HG02588 (cell line): ENCODE results near the gene AHRR.
"Not testable (repeated sequence)": the region's sequence is repeated elsewhere in the genome, so short reads cannot be mapped to it uniquely, and the experiment has no call there.

ENCODE experiments used
- ATAC-seq: cut with Tn5 transposase; IDR thresholded peaks from one replicate; pipeline ENCODE4 v1.9.1; 2021; ENCODE audit warnings: mild to moderate bottlenecking, moderate library complexity; ENCODE audit not compliant: unreplicated experiment

AHRR gene

DNA sequence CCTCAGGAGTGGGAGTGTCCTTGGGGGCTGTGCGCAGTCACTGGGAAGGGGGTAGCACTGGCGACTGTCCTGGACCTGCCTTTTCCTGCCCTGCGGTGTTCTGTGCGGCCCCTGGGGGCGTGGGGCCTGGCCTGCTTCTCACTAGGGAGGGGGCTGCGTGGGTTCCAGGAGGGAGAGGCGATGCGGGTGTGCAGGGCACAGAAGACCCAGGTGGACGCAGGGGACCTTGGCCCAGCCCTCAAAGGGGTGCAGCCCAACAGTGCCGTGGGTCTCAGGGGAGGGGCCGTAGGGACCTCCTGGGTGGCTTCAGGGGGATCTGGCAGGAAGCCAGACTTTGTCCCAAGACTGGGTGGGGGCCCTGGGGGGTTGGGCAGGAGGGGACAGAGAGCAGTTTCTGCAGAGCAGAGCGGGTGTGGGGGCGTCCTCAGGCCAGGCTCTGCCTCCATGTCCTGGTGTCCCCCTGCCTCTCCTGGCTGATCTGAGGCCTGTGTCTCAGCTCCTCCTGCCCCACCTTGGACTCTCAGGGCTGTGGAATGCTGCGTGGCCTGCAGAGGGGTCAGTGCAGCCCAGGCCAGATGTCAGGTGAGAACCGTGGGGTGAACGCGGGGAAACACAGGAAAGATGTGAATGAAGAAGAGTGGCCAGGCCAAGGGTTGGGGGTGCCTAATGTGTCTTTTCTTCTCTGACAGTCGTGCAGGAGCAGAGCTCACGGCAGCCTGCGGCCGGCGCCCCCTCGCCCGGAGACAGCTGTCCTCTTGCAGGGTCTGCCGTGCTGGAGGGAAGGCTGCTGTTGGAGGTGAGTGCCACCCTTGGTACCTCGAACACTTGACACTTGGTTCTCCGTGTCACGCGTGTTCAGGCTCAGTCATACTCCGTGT lies 54.6 kb downstream of the AHRR start:
- no peak for ATAC-seq

DNA sequence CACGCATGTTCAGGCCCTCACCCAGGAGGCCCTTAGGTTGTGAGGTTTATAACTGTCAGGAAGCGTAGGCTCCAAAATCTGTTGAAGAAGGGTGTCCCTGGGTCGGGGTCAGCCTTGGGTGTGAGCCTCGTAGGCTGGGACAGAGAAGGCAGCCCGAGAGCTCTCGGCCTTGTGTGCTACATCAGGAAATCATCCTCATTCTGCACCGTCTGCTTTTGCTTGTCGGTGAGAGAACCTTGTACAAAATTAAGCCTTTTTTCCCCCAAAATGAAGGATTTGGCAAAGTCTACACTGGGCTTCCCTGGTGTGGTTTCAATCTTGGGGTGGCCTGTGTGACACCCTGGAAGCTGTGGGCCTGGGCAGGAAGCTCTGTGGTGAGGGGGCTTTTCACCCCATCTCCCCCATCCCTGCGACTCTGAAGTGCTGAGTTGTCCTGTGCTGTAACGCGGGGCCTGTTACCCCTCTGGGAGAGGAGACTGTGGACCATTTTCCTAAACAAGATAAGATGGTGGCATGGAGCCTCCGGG lies 55.3 kb downstream of the AHRR start:
- ATAC-seq: no peak

DNA sequence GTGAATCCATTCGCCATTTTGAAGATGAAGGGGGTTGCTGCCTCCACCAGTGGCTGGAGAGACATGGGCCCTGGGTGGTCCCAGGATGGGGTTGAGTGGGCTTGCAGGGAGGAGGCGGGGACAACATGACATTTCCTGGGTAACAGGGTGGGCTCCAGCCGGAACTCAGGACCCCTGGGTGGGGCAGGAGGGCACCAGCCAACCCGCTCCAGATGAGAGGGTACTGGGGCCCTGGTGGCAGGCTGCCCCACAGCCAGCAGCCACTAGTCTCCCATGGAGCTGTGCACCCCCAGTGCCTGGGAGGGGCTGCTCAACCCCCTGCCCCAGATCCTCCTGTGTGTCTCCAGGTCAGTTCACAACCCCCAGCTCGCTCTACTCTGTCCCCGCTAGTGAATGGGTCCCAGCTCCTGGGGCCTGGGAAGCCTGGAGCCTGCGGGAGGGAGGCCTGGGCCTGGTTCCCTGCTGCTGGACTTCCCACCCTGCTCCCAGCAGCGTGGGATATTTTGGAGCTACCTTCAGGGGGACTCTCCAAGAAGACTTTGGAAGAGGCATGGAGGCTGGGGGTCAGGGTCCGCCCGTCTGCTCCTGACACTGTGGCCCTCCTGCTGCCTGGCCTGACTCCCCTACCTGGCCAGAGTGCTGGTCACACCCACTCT lies 55.9 kb downstream of the AHRR start:
- ATAC-seq: no peak

DNA sequence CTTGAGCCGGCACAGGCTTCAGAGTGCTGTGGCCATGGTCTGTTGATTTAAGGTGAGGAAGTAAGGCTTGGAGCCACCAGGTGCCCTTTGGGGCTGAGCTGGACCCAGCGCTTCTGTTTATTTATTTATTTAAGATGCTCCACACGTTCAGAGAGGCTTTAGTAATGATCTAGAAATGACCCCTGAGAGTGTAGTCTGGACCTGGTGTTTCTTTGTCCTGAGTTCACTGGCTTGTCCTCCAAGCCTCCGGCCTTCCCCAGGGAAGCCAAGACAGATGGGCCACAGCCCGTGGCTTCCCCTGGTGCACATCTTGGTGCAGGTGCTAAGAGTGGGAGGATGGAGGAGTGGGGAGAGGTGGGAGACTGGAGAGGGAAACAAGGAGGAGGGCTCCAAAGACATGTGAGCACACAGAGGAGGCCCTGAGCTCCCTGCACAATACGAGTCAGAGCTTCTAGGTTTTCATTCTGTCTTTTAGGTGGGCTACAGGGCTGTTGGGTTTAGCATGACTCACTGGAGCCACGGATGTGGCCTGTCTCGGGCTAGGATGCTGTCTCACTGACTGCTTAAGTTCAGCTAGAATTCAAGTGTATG lies 56.9 kb downstream of the AHRR start:
- ATAC-seq: no peak

DNA sequence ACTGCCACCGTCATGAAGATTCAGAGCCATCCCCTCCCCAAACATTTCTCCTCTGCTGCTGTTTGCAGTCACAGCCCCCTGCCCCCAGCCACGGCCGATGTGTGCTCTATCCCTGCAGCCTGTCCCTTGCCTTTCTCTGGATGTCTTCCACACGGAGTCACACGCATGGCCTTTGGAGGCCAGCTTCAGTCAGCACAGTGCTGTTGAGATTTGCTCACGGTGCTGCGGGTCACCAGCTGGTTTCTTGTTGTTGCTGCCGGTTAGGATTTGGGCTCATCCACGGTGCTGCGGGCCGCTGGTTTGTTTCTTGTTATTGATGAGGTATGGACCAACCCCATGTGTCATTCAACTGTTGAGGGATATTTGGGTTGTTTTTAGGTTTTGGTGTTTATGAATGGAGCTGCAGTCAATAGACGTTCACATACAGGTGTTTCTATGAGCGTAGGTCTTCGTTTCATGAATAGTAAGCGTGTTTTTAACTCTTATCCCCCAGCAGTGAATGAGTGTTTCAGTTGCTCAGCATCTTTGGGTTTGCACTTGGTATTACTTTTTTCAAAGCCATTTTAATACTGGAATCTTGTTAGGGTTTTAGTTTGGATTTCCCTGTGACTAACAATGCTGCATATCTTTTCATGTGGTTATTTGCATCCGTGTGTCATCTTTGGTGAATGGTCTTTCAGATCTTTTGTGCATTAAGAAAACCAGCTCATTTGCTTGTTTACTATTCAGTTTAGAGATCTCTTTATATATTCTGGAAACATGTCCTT lies 57.6 kb downstream of the AHRR start:
- no peak for ATAC-seq

DNA sequence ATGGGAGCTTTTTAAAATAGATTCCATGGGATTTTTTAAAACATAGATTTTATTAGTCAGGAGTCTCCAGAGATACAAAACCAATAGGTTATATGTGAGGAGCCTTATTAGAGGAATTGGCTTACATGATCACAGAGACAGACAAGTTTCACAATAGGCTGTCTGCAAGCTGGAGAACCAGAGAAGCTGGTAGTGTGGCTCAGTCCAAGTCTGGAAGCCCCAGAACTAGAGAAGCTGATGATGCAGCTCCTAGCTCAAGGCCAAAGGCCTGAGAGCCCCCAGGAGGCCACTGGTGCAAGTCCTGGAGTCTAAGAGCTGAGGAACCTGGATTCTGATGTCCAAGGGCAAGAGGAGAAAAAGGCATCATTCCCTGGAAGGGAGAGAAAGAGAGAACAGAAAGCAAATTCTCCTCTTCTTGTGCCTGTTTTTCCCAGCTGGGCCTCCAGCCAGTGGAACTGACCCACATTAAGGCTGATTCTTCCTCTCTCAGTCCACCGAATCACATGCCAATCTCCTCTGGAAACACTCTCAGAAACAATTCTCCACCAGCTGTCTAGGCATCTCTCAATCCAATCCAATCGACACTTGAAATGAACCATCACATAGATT lies 59.3 kb downstream of the AHRR start:
- no peak for ATAC-seq

DNA sequence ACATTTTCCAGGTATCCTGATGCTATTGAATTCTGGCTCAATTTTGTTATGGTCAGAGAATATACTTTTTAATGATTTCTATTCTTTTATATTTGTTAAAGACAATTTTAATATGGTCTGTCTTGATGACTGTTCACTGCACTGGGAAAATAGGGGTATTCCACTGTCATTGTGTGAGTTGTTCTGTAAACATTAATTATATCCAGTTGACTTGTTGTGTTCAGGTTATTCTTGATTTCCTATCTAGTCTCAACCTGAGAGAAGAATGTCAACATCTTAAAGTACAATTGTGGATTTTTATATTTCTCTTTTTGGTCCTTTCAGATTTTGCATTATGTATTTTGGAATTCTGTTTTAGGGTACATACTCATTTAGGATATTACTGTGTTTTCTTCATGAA lies 61.6 kb downstream of the AHRR start:
- ATAC-seq: no peak

DNA sequence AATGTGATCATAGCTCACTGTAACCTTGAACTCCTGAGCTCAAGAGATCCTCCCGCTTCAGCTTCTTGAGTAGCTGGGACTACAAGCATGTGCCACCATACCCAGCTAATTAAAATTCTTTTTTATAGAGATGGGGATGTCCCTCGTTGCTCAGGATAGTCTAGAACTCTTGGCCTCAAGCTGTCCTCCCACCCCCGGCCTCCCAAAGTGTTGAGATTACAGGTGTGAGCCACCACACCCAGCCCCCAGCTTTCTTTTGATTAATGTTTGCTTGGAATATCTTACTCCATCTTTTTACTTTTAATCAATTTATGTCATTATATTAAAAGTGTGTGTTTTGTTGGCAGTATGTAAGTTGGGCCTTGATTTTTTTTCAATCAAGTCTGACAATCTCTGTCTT lies 62.1 kb downstream of the AHRR start:
- no peak for ATAC-seq

DNA sequence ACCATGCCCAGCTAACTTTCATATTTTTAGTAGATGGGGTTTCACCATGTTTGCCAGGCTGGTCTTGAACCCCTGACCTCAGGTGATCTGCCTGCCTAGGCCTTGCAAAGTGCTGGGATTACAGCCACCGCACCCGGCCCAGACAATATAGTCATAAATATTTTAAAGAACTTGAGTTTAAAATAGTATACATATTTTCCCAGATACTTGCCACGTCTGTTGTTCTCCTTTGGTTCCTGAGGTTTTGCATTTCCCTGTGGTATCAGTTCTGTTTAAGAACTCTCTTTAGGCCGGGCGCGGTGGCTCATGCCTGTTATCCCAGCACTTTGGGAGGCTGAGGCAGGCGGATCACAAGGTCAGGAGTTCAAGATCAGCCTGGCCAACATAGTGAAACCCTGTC lies 63.1 kb downstream of the AHRR start:
- ATAC-seq: not testable (repeated sequence)

DNA sequence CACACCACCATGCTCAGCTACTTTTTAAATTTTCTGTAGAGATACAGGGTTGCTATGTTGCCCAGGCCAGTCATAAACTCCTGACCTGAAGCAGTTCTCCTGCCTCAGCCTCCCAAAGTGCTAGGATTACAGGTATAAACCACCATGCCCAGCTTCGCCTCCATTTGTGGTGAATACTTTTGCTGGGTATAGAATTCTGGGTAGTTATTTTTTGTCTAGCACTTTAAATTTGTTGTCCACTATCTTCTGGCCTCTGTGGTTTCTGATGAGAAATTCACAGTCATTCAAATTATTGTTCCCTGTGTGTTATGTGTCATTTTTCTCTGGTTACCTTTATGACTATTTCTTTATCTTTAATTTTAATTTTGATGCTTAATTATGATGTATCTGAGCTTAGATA lies 63.8 kb downstream of the AHRR start:
- no peak for ATAC-seq

DNA sequence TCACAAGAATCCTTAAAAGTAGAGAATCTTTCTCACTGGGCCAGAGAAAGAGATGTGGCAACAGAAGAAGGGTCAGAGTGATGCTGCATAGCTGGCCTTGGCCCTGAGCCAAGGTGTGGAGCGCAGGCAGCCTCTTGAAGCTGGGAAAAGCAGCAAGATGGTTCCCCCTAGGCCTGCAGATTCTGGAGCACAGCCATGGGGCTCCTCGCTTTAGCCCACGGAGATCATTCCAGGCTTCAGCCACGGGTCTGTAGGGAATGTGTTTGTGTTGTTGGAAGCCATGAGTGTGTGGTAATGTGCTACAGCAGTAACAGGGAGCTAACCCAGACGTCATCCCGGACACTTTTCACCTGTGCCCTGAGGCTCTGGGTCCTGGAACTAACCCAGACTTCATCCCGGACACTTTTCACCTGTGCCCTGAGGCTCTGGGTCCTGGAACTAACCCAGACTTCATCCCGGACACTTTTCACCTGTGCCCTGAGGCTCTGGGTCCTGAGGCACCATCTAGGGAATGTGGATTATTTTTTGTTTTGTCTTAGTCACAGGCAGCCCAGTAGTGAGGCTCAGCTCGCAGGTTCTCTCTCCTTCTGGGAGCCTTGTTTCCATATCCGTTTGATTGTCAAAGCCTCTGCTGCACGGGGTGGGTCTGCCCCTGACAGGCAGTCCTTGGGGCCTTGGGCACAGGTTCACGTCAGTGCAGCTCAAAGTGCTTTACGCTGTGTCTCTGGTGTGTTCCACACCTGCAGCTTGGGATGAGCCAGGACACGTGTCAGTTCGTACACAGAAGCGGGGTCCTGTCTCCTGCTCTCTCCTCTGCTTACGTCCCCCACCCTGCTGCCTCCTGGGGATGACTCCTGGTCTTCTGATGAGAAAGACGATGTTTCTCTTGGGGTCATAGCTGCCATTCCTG lies 65.2 kb downstream of the AHRR start:
- no peak for ATAC-seq

DNA sequence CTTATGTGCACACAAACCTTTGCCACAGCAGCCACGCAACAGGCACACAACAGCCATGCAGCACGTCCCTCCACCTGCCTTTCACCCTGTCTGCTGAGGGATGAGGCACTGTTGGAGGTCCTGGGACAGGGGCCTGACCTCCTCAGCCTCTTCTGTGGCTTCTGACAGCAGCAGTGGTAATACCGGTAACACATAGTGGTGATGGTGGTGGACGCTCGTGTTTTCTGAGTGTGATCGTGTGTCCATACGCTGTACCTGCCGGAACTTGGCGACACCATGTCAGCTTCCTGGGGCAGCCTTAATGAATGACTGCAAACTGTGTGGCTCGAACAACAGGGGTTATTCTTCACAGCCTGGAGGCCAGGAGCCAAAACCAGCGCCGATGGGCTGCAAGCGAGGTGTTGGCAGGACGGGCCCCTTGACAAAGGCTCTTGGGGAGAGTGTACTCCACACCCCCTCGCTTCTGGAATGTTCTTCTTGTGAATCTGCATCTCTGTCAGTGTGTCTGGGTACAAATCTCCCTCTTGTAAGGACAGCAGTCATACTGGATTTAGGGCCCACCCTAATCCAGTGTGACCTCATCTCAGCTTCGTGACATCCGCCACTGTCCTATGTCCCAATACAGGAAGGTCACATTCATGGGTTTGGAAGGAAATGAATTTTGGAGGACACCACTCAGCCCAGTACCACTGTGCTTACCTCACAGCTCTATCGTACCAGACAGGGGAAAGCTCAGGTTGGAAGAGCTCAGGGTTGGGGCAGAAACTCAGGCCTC lies 66.2 kb downstream of the AHRR start:
- no peak for ATAC-seq

DNA sequence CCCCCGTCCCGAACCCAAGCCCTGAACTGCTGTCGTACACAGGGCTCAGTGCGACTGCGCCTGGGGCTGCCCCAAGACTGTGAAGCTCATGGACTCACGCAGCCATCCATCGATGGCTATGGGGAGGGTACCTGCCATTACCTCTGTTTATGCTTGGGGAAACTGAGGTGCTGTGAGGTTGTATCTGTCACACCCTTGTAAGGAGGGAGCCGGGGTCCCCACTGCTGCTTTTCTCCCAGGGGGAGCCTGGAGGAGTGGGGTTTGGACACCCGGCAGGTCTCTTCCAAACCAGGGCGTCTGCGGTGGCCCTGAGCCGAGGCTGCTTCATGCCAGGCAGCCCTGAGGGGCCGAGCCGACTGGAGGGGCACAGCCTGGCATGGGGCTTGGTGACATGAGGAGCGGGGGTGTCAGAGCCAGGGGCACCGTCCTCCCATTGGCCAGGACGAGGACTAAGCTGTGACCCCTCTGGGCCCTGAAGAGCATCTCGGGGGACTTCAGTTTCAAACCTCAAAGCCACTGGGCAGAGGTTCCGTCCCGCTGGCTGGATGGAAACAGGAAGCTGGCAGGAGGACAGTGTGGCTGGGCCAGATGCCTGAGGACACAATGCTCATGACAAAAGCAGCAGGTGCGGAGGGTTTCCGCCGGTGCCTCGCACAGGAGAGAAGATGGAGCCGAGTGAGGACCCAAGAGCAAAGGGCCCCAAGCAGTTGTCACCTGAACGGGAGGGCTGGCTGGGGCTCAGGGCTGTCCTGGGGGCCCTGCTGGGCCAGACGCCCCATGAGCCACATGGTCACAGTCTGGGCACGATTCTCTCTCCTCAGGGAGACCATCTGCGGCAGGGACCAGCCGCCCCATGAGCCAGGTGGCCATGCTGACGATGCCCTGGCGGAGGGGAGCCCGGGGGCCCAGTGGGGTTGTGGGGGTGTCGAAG lies 67.0 kb downstream of the AHRR start:
- ATAC-seq: no peak

DNA sequence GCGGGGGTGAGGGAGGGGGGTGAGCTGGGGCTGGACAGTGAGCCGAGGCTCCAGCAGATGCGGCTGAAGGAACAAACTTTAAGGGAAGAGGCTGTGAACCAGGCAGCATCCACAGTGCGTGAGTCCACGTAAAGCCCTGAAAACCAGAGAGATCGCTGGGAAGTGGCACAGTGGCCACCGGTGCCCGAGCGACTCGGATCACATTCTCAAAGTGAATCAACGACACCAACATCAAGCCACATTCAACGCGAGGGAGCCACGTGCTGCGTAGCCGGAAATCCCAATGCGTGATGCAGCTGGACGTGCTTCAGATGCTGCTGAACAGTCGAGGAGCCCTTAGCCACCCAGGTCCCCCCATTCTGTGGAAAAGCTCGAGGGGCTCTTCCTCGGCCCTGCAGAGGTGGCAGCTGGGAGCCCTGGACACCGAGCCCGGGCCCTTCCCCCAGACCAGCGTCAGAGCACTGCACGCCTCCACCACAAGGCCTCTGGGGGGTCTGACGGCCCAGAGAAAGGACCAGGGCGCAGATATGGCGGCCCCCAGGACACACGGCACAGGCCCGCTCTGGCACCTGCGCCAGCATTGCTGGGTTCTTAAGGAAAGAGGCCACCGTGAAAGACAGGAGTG lies 67.8 kb downstream of the AHRR start:
- no peak for ATAC-seq

DNA sequence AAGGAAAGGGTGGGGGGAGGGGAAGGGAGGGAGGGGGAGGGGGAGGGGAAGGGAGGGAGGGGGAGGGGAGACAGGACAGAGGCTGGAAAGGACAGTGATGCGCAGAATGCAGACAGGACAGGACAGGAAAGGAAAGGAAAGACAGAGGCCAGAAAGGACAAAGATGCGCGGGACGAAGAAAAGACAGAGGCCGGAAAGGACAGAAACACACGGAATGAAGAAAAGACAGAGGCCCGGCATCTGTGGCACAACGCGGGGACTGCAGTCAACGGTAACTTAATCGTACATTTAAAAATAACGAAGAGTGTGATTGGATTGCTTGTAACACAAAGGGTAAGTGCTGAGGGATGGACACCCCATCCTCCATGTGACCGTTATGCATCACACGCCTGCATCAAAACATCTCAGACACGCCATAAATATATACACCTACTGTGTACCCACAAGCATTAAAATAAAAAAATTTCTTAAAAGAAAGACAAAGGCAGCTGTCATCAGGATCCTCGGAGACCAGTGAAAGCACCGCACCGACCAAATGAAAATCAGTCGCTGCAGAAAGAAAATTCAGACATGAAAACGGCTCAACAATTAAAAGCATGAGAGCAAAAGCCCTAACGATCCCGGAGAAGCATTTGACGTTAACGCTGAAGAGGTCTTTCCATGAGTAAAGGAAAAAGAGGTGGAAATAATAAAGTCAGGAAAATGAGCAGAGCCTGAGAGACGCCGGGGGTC lies 68.5 kb downstream of the AHRR start:
- no peak for ATAC-seq

DNA sequence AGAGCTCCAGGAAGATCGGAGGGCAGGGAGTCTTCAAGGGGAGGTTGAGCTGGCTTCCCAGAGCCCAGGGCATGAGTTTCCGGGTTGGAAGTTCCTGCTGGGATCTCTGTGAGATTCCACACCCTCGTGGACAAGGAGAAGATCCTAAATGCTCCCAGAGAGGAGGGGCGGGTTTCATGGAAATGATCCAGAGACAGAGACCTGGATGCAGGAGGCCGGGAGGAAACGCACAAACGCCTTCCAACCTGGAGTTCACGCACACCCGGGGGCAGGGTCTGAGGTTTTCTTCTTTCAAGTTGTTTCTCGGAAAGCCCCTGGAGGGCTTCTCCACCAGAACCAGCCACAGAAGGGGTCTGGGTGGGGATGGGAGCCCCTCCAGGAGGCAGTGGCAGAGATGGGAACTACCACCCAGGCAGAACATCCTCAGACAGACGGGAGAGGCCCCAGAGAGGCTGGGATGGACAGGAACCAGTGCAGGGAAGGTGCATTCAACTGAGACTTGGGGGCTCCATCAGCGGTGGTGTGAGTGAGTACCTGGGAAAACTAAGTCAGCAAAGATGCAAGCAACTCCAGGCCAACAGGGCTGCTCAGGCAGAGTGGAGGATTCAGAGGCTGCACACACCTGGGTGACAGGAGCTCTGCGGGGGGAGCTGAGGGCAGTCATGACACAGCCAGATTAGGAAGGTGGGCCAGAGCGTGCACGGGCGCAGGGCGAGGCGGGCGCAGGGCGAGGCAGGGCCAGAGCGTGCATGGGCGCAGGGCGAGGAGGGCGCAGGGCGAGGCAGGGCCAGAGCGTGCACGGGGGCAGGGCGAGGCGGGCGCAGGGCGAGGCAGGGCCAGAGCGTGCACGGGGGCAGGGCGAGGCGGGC lies 69.3 kb downstream of the AHRR start:
- ATAC-seq: no peak
